Ovary (tissue), 9 donors: ENCODE data around the gene LAMB1. TPM values are rescaled to one million over a fixed set of nuclear protein-coding genes. Genes with fewer than 3 reads are reported as not detected.
"Not testable (repeated sequence)": the region's sequence is repeated elsewhere in the genome, so short reads cannot be mapped to it uniquely, and the experiment has no call there.

Experiments used
- DNase-seq, 5 donors: peaks; one replicate each; pipeline ENCODE4 v3.0.0-alpha.2; 2019 to 2020
- H3K27ac ChIP-seq, 2 donors: fragments of 200-600 bp; one replicate each; pipeline versions ENCODE4 v1.5.1 to v1.8.0; 2019 to 2022
- H3K27me3 ChIP-seq: fragments of 200-600 bp; one replicate; pipeline ENCODE4 v1.8.0; 2022
- H3K36me3 ChIP-seq: fragments of 200-600 bp; sonication (generic); one replicate; pipeline ENCODE4 v1.5.1; 2019
- H3K4me1 ChIP-seq: one replicate; pipeline ENCODE4 v1.8.1; 2013; ENCODE audit warnings: mild to moderate bottlenecking, moderate library complexity; ENCODE audit not compliant: insufficient read depth
- H3K4me3 ChIP-seq: fragments of 200-600 bp; sonication (generic); one replicate; pipeline ENCODE4 v1.5.1; 2017
- H3K9me3 ChIP-seq, 2 donors: fragments of 200-600 bp in 1 of 2; sonication (generic) in 1 of 2; one replicate each; pipeline versions ENCODE4 v1.5.1 to v1.8.1; 2013 to 2019; ENCODE audit warnings: mild to moderate bottlenecking in 1 of 2, moderate library complexity in 1 of 2
- CTCF ChIP-seq, 3 donors: fragments of 450-650 bp in 2 of 3; fragments of 200-600 bp in 1 of 3; IDR thresholded peaks; one replicate each; pipeline versions ENCODE4 v1.5.1 to v1.8.0; 2016 to 2022; ENCODE audit warnings: antibody characterized with exemption in 3 of 3, mild to moderate bottlenecking in 1 of 3
- EP300 ChIP-seq: sonication (generic); formaldehyde crosslinking; IDR thresholded peaks from one replicate; pipeline ENCODE4 v1.6.1; 2017; ENCODE audit warnings: antibody characterized with exemption
- POLR2A ChIP-seq: fragments of 450-650 bp; IDR thresholded peaks from one replicate; pipeline ENCODE4 v1.6.1; 2017; ENCODE audit warnings: antibody characterized with exemption, mild to moderate bottlenecking, moderate library complexity
- WGBS, 3 donors: extraction: QIAGEN DNeasy Blood & Tissue Kit in 1 of 3; methylation state at CpG; one replicate each; pipeline versions ENCODE4 v1.1.5 to v1.1.7; 2013 to 2017; 5-methylcytosine and 5-hydroxymethylcytosine counted together
- intact Hi-C, 4 donors: fragments of 100-400 bp; cut with DNase I; formaldehyde crosslinking; loops; one replicate each; pipeline versions ENCODE4 v1.11.0 to v1.15.1; 2022 to 2023
- polyA plus RNA-seq, 2 donors: library from polyadenylated mRNA; stranded (reverse); fragments of 200-250 nt in 1 of 2; fragments of 350-450 nt in 1 of 2; fragmentation: Illumina TruSeq in 1 of 2; extraction: RNeasy Lipid Tissue Mini Kit (QIAGEN cat#74804) in 1 of 2; gene quantifications; one replicate each; pipeline ENCODE4 v1.2.3, GENCODE V29; 2013 to 2014
- total RNA-seq, 7 donors: library from RNA; depleted of rRNA in 2 of 7; stranded (reverse); fragments of >200 nt in 2 of 7; fragmentation: NEBNext Ultra II Directional in 3 of 7; extraction: Animal tissue kit (Norgen Biotek cat#: 25700) in 3 of 7; gene quantifications; one replicate each; pipeline versions ENCODE4 v1.1.0 to v1.2.4, GENCODE V29; 2016 to 2023
- donor health status: DM: no; HTN: no; CAD: no; lungs with moderate emphysema.
- donor health status: DM: no; HTN: no; CAD: no.
- donor health status: Bipolar disorder and iron deficiency.
- donor health status: DM: yes; HTN: yes; CAD: no.
- donor health status: DM: no; HTN: no; CAD: no.
- donor health status: DM: yes; HTN: yes; CAD: no.

LAMB1 gene
- total and polyA plus RNA-seq, 9 donors: 10.2 to 151 (median 65.0) TPM

GRCh38 chr7:107900496-107901015 lies 102.4 kb downstream of the LAMB1 start:
- TF ChIP-seq POLR2A (no peak), CTCF (IDR thresholded peaks at IDR 0.05) (no peak), EP300 (no peak)
- WGBS, 3 donors: 67 to 92% (median 83%) methylated on average over 1 of the region's 1 CpG
- Histone ChIP-seq H3K4me3 (no peak overlapping the region), H3K9me3 (no peaks in the 10 kb centered on the region), H3K4me1 (no peaks in the 10 kb centered on the region), H3K27me3 (no peaks in the 10 kb centered on the region), H3K27ac (no peak overlapping the region), H3K36me3 (no peaks in the 10 kb centered on the region)
- intact Hi-C loops: no loop called here
- no peak for DNase-seq

- TF ChIP-seq POLR2A (no peak), EP300 (no peak), CTCF (IDR thresholded peaks at IDR 0.05) (no peak)
- Histone ChIP-seq H3K36me3 (no peaks in the 10 kb centered on the region), H3K4me1 (no peaks in the 10 kb centered on the region), H3K4me3 (no peak overlapping the region), H3K27ac (no peak overlapping the region), H3K27me3 (no peaks in the 10 kb centered on the region), H3K9me3 (no peaks in the 10 kb centered on the region)
- no peak for DNase-seq
- WGBS, 3 donors: 60 to 79% (median 71%) methylated on average over 2 of the region's 2 CpGs
- intact Hi-C loops: no loop called here
Measured at GRCh38 chr7:107898997-107899594, 103.9 kb downstream of the LAMB1 start.

GRCh38 chr7:107892367-107892741 lies 110.6 kb downstream of the LAMB1 start:
- H3K27ac ChIP-seq, DNase-seq: not testable (repeated sequence)
- WGBS, 3 donors: 79 to 88% (median 84%) methylated on average over 8 of the region's 8 CpGs

GRCh38 chr7:107891636-107892366 lies 111.2 kb downstream of the LAMB1 start:
- no peak for TF ChIP-seq CTCF (IDR thresholded peaks at IDR 0.05)
- no peak for TF ChIP-seq POLR2A
- TF ChIP-seq EP300: no peak
- intact Hi-C loops: loop anchor here in 1 of 4 donors (5.0 kb wide), 1 partner anchor 250 kb away; no protein-coding TSS in a partner anchor
- peak overlapping the region; percentile 80 for H3K4me3 ChIP-seq
- no peaks in the 10 kb centered on the region for H3K9me3 ChIP-seq
- WGBS, 3 donors: 41 to 50% (median 46%) methylated on average over 9 of the region's 9 CpGs
- peak overlapping the region; percentile 84 to 87 for H3K27ac ChIP-seq
- H3K27me3 ChIP-seq: no peaks in the 10 kb centered on the region
- peaks cover 2% of the 10 kb centered on the region for H3K4me1 ChIP-seq
- DNase-seq: no peak
- no peaks in the 10 kb centered on the region for H3K36me3 ChIP-seq

More at GRCh38 chr7:107892367-107892741, 110.6 kb downstream of the LAMB1 start:
- intact Hi-C loops: loop anchor here in 1 of 4 donors (5.0 kb wide), 1 partner anchor 250 kb away; no protein-coding TSS in a partner anchor
- H3K4me3 ChIP-seq, H3K36me3 ChIP-seq, H3K9me3 ChIP-seq, H3K27me3 ChIP-seq, H3K4me1 ChIP-seq: not testable (repeated sequence)
